Dermis microvascular lymphatic vessel endothelial cell (primary cell): ENCODE data around the gene DDX41. TPM values are rescaled to one million over a fixed set of nuclear protein-coding genes. Genes with fewer than 3 reads are reported as not detected.

Experiments
- DNase-seq, 2 donors: peaks; one replicate each; pipeline versions ENCODE4 v3.0.0 to v3.0.0-alpha.2; 2010; ENCODE audit warnings: low read depth in 2 of 2
- total RNA-seq: library from RNA; depleted of rRNA; stranded (reverse); fragments of >200 nt; gene quantifications from 2 replicates; pipeline ENCODE4 v1.2.1, GENCODE V29; 2014

The DDX41 gene
- total RNA-seq, 1 donor from 2014 or later = 66.2 TPM

GRCh38 chr5:177469750-177470525 lies 46.8 kb downstream of the DDX41 start:
- no peak for DNase-seq

- DNase-seq = no peak
These were observed 47.8 kb downstream of the DDX41 start for GRCh38 chr5:177468685-177469628.

- no peak for DNase-seq
These were observed 48.5 kb downstream of the DDX41 start for GRCh38 chr5:177468329-177468684.

GRCh38 chr5:177467436-177467835 lies 49.3 kb downstream of the DDX41 start:
- no peak for DNase-seq

- no peak for DNase-seq
These were observed 49.9 kb downstream of the DDX41 start for GRCh38 chr5:177466861-177467260.

- DNase-seq = no peak
These were observed 51.7 kb downstream of the DDX41 start for GRCh38 chr5:177465044-177465443.

GRCh38 chr5:177462021-177462670 lies 54.6 kb downstream of the DDX41 start:
- peak; percentile 79 to 87 for DNase-seq

Other genes with a start within 250 kb of the DDX41 start
- gene RAB24, start 213.2 kb downstream of the DDX41 start, total RNA-seq = 8.1 and 15.3 TPM in 2 replicates
- gene PRELID1, start 213.2 kb downstream of the DDX41 start, total RNA-seq = 115 and 117 TPM in 2 replicates
- 11.8 and 23.6 TPM in 2 replicates for gene MXD3, start 205.1 kb downstream of the DDX41 start, total RNA-seq
- 311 and 354 TPM in 2 replicates for gene LMAN2, start 165.3 kb downstream of the DDX41 start, total RNA-seq
- 3.7 and 4.7 TPM in 2 replicates for gene RGS14, start 159.0 kb downstream of the DDX41 start, total RNA-seq
- not detected in 2 replicates for gene SLC34A1, start 132.5 kb downstream of the DDX41 start, total RNA-seq
- not detected in 2 replicates for gene PFN3, start 116.3 kb downstream of the DDX41 start, total RNA-seq
- 0.51 and 0.89 TPM in 2 replicates for gene F12, start 107.4 kb downstream of the DDX41 start, total RNA-seq
- 15.4 and 18.0 TPM in 2 replicates for gene GRK6, start 90.3 kb downstream of the DDX41 start, total RNA-seq
- gene PRR7, start 70.1 kb downstream of the DDX41 start, total RNA-seq = 2.1 and 2.2 TPM in 2 replicates
- gene DBN1, start 43.3 kb downstream of the DDX41 start, total RNA-seq = 95.9 and 134 TPM in 2 replicates
- 31.5 and 53.2 TPM in 2 replicates for gene PDLIM7, start 19.4 kb downstream of the DDX41 start, total RNA-seq
- gene DOK3, start 7.1 kb downstream of the DDX41 start, total RNA-seq = 2.8 and 4.4 TPM in 2 replicates
- gene FAM193B, start 37.6 kb upstream of the DDX41 start, total RNA-seq = 9.8 and 15.8 TPM in 2 replicates
- 112 and 193 TPM in 2 replicates for gene TMED9, start 75.2 kb upstream of the DDX41 start, total RNA-seq
- 20.3 and 28.8 TPM in 2 replicates for gene B4GALT7, start 83.2 kb upstream of the DDX41 start, total RNA-seq